Activated T-helper 1 cell treated with Interleukin-2 at 50 U/mL for 16 hours (primary cell): ENCODE measurements around the gene BPHL.
A peak's percentile ranks its signal among the peaks of the same experiment; 100 is the strongest.
"Not testable (repeated sequence)": the region's sequence is repeated elsewhere in the genome, so short reads cannot be mapped to it uniquely, and the experiment has no call there.

Experiments used
- DNase-seq: peaks from one replicate; pipeline ENCODE4 v3.0.0-alpha.2; 2020; ENCODE audit warnings: low read depth

BPHL gene

DNA sequence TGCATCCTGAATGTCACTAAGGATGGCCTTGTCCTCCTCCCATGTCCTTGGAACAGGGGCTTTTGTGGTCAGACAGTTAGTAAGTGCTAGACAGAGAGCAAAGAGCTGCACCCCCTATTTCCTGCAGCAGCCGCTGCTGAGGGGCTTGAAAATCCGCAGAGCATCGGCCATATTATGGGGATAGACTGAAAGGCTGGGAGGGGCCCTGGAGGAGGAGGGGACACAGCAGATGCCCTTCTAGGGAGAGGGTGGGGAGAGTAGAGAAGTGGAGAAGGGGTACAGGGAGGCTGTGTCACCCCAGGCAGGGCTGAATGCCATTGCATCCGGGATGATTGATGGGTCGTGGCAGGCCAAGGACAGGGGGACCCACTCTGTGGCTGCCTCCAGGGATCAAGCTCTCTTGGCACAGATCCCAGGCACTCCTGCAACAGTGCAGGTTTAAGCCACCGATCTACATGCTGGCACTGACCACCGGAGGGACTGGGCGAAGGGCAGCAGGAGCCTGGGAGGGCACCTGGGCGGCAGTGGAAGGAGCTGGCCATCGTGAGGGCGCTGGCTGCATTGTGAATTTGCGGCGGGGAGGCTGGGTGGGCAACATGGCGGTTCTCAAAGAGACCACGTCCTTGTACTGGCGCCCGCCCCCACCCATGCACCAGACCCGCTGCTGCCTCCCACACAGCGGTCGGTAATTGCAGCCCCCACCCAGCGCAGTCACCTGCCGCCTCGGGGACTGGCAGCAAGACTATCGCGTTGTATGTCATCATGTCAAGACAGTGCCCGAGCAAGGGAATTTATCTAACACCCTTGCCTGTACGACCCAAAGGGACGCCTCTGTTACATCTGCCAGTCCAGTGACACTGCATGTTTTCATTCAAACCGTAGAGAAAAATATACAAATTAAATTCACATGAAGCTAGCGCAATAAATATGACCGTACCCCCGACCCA lies 37.9 kb downstream of the BPHL start:
- DNase-seq = not testable (repeated sequence)

DNA sequence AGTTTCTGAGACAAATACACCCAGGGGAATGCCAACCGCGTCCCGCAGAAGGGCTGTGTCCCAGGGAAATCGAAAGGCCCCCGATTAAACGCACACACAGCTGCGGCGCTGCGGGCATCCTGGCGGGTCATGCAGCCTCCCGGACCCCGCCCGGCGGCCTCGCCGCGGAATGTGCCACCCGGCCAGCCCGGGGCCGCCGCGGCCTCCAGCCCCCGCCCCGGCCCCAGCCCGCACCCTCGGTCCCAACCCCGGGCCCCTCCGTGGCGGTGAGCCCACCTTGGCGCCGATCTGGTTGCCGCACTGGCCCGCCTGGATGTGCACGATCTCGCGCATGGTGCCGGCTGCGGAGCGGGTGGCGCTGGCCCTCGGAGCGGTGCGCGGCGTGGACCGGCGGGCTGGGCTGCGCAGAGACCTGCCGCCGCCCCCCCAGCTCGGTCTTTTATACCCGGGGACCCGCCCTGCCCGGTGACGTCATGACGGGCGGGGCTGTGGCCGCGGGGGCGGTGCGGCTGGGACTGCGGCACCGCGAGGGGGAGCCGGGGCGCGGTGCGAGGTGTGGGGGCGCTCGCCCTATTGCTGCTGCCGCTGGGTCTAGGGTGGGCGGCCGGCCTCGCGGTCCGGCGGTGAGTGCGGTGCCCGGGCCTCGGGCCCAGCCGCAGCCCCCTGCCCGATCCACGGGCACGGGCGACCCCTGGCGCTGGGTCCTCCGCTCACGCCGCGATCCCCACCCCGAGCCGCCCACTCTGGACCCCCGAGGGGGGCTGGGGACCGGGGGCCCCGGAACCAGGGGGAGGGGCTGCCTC lies 38.8 kb downstream of the BPHL start, which contains the start of gene TUBB2A:
Gene TUBB2A (minus strand): TSS at position 414 of the 803 bp plus-strand sequence. CDS start 81 bp downstream, at position 333.
- DNase-seq = peak; percentile 81

DNA sequence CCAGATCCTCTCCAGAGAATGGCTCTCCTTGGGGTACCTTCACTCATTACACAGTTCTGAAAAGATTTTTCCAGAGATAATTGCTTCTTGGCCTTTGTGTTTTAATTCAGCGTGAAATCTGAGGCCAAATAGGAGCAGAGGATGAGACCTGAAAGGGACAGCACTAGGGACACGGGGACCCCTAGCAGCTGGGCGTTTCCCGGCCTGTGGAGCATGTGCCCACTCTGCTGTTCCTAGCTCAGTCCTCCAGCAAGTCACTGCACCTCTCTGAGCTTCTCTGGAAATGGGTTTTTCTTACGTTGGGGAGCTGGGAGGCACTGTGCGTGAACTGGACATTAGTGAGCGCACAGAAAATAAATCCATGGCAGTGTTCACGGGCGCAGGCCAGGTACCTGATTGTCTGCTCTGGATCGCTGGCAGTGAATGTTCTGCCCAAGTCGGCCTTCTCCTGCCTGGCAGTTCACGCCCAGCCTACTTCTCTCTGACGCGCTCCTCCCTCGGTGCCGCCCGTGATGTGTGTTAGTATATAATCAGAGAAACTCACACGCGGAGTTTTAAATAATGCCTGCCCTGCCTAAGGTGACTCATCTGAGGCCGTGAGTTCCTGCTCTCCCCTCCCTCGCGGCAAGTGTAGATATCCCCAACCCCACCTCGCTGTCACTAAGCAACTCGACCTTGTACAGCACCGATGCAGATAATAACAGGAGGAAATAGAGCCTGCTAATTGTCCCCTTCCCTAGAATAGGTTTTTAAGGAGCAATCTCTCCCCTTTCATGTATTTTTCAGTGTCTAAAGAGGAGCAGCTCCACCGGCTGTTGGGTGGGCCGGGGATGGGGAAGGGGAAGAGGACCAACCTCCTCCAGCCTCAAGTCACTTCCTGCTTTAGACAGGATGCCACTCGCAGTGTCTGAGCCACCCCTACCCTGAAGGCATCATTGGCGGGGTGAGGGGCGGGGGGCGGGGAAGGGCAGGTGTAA lies 41.6 kb downstream of the BPHL start:
- peak; percentile 50 for DNase-seq

DNA sequence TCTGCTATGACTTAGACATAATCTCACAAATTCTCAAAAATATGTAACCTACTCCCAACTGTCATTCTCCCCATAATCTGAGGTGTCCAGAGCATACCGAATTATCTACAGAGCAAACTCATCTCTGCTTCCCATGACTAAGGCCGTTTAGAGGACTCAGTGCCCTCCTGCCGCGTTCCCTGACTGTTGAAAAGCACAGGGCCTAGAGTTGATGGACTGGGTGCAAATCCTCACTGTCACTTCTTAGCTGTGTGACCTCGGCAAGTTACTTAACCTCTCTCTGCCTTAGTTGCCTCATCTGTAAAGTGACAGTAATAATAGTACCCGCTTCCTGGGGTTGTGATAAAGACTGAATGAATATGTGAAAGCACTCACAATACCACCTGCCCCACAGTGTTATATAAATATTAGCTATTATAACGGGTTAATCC lies 43.6 kb downstream of the BPHL start:
- no peak for DNase-seq

DNA sequence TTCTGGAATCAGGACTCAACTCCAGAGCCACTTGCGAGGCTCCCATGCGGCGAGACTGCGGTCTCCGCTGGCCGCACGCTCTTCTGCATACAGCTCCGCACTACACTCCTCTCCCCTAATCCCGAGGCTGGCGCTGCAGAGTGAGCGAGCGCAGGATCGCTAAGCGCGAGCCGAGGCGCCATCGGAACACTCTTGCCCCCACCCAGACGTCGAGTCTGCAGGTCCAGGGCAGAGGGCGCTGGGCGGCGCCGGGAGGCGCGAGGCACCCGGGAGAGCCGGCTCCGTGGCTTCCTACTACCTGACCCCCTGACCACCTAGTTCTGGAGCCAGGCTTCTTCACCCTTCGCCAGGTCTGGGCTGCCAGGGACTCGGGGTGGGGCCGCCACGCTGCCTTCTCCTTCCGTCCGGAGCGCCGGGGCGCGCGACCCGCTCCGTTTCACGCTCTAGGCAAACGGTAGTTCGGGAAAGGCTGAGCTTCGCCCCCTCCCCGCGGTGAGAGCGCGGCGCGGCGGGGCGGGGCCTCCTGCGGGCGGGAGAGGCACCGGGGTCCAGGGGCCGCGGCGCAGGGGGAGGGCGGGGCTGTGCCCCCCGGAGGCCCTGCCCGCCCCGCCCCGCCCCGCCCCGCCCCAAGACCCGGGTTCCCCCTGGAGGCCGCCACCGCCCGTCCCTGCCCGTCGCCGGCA lies 44.2 kb downstream of the BPHL start:
- peak; percentile 44 for DNase-seq

DNA sequence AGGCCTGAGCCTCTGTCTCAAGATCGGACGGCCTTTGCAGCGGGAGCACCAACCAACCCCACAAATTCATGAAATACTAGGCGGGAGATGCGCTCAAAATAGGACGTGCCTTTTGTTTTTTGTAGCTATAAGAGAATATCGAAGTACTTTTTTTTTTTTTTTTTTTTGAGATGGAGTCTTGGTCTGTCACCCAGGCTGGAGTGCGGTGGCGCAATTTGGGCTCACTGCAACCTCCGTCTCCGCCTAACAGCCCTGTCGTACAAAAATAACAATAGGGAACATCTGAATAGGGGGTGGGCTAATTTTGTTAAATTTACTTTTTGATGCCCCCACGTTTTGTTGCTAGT lies 44.7 kb downstream of the BPHL start:
- DNase-seq = no peak

DNA sequence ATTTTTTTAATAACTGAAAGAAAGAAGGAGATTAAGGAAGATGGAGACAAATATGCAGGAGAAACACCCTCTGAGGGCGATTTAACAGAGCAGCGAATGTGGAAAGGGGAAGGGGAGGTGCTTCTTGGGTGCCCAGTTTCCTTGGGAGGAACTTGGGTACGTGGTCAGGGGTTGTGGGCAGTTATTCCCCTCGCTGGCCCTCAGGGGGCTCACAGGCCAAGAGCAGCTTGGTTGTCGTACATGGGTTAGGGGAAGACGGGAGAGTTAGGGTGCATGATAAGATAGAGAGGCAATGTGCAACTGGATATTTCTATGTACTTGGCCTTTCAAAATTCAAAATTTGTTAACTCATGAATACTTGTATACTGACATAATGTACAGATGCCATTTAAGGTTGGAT lies 45.9 kb downstream of the BPHL start:
- DNase-seq = no peak

DNA sequence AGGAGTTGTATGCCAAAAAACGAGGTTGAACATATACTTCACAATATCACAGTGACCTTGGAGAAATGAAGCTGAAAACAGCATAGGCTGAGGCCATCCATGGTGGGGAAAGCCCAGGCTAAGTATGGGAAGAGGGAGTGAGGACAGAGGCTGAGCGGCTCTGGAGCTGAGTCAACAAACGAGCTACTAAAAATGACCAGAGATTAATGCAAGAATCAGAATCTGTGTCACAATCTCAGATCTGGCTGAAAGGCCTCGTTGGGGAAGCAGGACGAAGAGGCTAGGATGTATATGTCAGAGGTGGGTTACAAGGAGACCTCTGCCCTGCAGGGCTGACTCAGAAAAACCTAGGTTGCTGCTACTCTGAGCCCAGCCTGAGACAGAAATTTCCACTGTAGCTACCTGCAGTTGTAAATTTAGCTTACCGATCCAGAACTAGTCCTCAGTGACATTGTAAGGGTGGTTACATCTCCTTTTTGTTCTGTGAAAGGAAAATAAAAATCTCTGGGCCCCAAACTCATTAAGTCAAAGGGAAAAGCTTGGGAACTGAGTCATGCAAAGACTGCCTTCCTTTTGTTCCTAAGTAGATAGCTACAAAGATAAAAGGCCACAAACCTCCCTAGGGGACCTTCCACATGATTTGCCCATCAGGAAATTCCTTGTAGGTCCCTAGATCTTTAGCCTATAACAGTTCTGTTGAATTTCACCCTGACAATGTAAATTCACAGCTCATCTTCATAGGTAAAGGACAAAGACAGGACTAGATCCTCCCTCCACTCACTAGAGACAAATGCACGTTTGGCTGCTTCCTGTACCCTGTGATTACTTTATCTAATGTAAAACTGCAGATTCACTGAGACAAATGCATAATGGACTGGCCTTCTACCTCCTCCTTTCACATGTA lies 47.4 kb downstream of the BPHL start:
- DNase-seq = no peak

DNA sequence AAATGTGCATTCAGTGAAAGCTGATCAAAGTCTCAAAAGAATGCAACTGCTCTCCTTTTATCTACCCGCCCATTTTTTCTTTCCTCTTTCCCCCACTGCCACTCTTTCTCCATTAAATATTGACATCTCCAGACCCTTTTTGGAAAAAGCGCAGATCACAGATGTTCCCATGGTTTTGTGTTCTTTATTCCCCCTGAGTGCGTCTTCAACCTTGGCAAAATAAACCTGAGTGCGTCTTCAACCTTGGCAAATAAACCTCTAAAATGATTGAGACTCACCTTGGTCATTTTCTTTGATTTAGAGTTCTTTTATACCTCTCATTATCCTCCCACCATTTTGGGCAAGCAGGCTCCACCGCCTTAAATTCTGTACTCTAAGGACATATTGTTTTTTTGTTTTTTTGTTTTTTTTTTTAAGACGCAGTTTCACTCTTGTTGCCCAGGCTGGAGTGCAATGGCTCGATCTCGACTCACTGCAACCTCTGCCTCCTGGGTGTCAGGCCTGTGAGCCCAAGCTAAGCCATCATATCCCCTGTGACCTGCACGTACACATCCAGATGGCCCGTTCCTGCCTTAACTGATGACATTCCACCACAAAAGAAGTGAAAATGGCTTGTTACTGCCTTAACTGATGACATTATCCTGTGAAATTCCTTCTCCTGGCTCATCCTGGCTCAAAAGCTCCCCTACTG lies 48.2 kb downstream of the BPHL start:
- not testable (repeated sequence) for DNase-seq

DNA sequence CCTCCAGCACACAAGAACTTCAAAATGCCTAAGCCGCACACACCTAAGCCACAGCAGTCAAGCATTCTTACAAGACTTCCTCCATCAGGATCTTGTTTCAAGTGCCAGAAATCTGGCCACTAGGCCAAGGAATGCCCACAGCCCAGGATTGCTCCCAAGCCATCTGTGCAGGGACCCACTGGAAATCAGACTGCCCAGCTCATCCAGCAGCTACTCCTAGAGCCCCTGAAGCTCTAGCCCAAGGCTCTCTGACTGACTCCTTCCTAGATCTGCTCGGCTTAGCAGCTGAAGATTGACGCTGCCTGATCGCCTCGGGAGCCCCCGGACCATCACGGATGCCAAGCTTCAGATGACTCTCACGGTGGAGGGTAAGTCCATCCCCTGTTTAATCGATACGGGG lies 49.5 kb downstream of the BPHL start:
- not testable (repeated sequence) for DNase-seq

DNA sequence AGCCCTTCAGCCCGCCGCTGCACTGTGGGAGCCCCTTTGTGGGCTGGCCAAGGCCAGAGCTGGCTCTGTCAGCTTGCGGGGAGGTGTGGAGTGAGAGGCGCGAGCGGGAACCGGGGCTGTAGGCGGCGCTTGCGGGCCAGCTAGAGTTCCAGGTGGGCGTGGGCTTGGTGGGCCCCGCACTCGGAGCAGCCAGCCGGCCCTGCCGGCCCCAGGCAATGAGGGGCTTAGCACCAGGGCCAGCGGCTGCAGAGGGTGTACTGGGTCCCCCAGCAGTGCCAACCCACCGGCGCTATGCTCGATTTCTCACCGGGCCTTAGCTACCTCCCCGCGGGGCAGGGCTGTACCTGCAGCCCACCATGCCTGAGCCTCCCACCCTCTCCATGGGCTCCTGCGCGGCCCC lies 52.2 kb downstream of the BPHL start:
- DNase-seq = not testable (repeated sequence)

DNA sequence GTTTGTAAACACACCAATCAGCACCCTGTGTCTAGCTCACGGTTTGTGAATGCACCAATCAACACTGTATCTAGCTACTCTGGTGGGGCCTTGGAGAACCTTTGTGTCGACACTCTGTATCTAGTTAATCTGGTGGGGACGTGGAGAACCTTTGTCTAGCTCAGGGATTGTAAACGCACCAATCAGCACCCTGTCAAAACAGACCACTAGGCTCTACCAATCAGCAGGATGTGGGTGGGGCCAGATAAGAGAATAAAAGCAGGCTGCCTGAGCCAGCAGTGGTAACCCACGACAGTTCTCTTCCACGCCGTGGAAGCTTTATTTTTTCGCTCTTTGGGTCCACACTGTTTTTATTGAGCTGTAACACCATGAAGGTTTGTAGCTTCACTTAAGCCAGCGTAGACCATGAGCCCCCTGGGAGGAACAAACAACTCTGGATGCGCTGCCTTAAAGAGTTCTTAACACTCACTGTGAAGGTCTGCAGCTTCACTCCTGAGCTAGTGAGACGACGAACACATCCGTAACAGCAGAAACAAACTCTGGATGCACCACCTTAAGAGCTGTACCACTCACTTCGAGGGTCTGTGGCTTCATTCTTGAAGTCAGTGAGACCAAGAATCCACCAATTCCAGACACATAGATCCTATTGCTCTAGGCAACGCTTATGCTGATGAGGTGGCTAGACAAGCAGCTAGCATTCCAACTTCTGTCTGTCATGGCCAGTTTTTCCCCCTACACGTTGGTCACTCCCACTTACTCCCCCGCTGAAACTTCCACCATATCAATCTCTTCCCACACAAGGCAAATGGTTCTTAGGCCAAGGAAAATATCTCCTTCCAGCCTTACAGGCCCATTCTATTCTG lies 53.0 kb downstream of the BPHL start:
- DNase-seq = not testable (repeated sequence)

DNA sequence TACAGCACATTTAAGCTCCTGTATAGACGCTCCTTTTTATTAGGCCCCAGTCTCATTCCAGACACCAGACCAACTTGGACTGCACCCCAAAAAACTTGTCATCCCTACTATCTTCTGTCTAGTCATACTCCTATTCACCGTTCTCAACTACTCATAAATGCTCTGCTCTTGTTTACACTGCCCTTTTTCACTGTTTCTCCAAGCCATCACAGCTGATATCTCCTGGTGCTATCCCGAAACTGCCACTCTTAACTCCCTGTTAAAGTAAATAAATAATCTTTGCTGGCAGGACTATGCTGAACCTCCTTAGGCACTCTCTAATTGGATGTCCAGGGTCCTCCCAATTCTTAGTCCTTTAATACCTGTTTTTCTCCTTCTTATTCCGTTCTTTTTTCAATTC lies 54.3 kb downstream of the BPHL start:
- DNase-seq = not testable (repeated sequence)

DNA sequence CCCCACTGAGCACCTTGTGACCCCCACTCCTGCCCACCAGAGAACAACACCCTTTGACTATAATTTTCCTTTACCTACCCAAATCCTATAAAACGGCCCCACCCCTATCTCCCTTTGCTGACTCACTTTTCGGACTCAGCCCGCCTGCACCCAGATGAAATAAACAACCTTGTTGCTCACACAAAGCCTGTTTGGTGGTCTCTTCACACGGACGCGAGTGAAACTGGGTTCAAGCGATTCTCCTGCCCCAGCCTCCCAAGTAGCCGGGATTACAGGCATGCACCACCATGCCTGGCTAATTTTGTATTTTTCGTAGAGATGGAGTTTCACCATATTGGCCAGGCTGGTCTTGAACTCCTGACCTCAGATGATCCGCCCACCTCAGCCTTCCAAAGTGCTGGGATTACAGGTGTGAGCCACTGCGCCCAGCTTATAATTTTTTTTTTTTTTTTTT lies 55.2 kb downstream of the BPHL start:
- DNase-seq = not testable (repeated sequence)

DNA sequence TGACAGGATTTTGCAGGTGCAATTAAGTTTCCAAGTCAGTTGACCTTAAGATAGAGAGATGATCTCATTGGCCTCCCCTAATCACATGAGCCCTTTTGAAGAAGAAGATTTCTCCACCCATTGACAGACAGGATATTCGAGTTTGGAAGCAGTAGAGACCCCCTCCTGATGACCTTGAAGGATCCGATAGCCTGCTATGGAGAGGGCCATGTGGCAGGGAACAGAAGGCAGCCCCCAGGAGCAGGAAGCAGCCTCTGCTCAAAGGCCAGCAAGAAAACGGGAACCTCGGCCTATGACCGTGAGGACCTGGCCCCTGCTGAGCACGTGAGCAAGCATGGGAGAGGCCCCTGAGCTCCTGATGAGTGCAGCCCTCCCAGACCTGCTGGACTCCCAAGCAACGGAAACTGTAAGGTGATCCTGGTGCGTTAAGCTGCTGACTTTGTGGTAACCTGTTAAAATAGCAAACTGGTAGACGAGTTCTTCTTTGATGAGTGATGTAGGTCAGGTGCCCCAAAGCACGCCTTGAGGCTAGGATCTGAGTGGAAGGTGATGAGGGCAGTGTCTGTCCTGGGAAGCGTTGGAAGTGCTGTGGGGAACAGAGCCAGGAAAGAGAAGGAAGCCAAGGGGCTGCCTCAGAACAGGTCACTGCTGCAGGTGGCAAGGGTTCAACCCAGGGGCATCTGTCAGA lies 57.3 kb downstream of the BPHL start:
- no peak for DNase-seq

DNA sequence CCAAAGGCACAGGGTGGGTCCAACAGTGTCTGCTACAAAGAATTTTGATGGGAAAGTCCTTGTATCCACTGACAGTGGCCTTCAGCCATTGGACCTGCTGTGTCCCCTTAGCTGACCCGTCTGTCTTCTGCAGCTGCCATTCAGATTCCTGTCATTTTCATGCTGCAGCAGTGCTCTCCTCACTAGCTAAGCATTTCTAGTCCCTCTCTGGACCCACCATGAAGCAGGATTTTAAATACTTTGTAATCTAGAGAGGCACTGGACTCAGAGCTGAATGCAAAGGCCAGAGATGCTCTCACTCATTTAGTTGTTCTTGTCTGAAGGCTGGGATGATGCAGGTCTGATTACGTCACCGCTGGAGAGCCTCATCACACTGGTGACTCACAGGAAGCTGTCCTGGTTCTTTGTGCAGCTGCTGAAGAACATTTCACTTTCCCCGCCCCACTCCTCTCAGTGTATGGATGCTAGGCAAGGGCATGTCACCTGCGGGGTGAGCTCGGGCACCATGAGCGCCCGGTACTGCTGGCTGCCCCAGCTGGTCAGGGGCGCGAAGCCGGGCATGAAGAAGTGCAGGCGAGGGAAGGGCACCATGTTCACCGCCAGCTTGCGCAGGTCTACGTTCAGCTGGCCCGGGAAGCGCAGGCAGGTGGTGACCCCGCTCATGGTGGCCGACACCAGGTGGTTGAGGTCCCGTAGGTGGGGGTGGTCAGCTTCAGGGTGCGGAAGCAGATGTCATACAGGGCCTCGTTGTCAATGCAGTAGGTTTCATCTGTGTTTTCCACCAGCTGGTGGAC lies 58.2 kb downstream of the BPHL start:
- no peak for DNase-seq

DNA sequence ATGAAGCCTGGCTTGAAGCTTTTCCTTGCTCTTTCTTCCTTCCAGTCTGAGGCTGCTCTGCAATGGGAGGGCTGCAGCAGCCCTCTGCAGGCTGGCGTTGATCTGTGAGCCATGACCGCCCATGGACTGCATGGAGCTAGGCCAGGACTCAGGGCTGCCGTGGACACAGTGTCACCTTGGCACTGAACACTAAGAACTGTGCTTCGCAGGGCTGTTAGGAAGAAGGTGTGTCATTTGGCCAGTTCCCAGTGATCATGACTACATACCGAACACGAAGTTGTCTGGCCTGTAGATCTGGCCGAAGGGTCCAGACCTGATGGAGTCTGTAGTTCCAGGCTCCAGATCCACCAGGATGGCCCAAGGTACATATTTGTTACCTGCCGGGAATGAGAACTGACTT lies 60.2 kb downstream of the BPHL start:
- DNase-seq = not testable (repeated sequence)
